Calu3 (cell line): Measurements from ENCODE around the gene MYLIP. TPM values are rescaled to one million over a fixed set of nuclear protein-coding genes. Genes with fewer than 3 reads are reported as not detected.

ENCODE experiments used
- BruUV-seq: library from RNA; stranded (reverse); fragments of 400-500 nt; replicated peaks from 2 replicates; lab custom pipeline; 2021; lab: Mats Ljungman, UMichigan
- CTCF ChIA-PET: fragments of 300-600 bp; sonication (Branson Sonifier 250); formaldehyde crosslinking; loops from one replicate; lab custom pipeline; 2022; ENCODE audit warnings: antibody characterized with exemption; lab: Charles Lee
- DNase-seq: peaks from one replicate; pipeline ENCODE4 v3.0.0; 2022
- H3K27ac Mint-ChIP-seq: one replicate; pipeline ENCODE4 v1.8.0; 2022; ENCODE audit warnings: mixed read lengths; ENCODE audit not compliant: unreplicated experiment
- H3K27me3 Mint-ChIP-seq: one replicate; pipeline ENCODE4 v1.8.0; 2022; ENCODE audit warnings: mixed read lengths; ENCODE audit not compliant: unreplicated experiment
- H3K36me3 Mint-ChIP-seq: one replicate; pipeline ENCODE4 v1.8.0; 2022; ENCODE audit warnings: mild to moderate bottlenecking, moderate library complexity, mixed read lengths; ENCODE audit not compliant: insufficient read depth, unreplicated experiment
- H3K4me1 Mint-ChIP-seq: one replicate; pipeline ENCODE4 v1.8.0; 2022; ENCODE audit warnings: mild to moderate bottlenecking, low read depth, mixed read lengths; ENCODE audit not compliant: unreplicated experiment
- H3K4me3 Mint-ChIP-seq: one replicate; pipeline ENCODE4 v1.8.0; 2022; ENCODE audit warnings: mild to moderate bottlenecking, low read depth, moderate library complexity, mixed read lengths; ENCODE audit not compliant: unreplicated experiment
- H3K9me3 Mint-ChIP-seq: one replicate; pipeline ENCODE4 v1.8.0; 2022; ENCODE audit warnings: low read depth, mixed read lengths; ENCODE audit not compliant: unreplicated experiment
- CTCF ChIP-seq: fragments of 200-600 bp; IDR thresholded peaks from one replicate; pipeline ENCODE4 v1.8.0; 2022; ENCODE audit warnings: antibody characterized with exemption; ENCODE audit not compliant: unreplicated experiment
- intact Hi-C: fragments of 100-400 bp; cut with micrococcal nuclease; formaldehyde crosslinking; loops from one replicate; pipeline ENCODE4 v1.10.0; 2022; ENCODE audit not compliant: unreplicated experiment
- total RNA-seq: library from RNA; stranded (reverse); gene quantifications from 2 replicates; pipeline ENCODE4 v1.2.3, GENCODE V29; 2022

MYLIP gene
- total RNA-seq, 1 experiment from 2014 or later: 8.1 TPM

- no peak overlapping the region for H3K4me3 Mint-ChIP-seq
- no peaks in the 10 kb centered on the region for H3K36me3 Mint-ChIP-seq
- H3K27me3 Mint-ChIP-seq: no peaks in the 10 kb centered on the region
- H3K27ac Mint-ChIP-seq: no peak overlapping the region
- no peaks in the 10 kb centered on the region for H3K9me3 Mint-ChIP-seq
- no peak for DNase-seq
- intact Hi-C loops: no loop called here
- BruUV-seq: no TSS peak
- no peaks in the 10 kb centered on the region for H3K4me1 Mint-ChIP-seq
- CTCF ChIA-PET: no interaction called here
- TF ChIP-seq CTCF: no peak
Measured at GRCh38 chr6:16106991-16107787, 21.7 kb upstream of the MYLIP start.

GRCh38 chr6:16108419-16108818, 20.5 kb upstream of the MYLIP start:
- Mint-ChIP-seq H3K27me3 (no peaks in the 10 kb centered on the region), H3K36me3 (no peaks in the 10 kb centered on the region), H3K4me3 (no peak overlapping the region), H3K27ac (no peak overlapping the region), H3K9me3 (no peaks in the 10 kb centered on the region), H3K4me1 (no peaks in the 10 kb centered on the region)
- intact Hi-C loops: no loop called here
- no TSS peak for BruUV-seq
- CTCF ChIA-PET: no interaction called here
- TF ChIP-seq CTCF: no peak
- no peak for DNase-seq

GRCh38 chr6:16108921-16109658, 19.8 kb upstream of the MYLIP start:
- H3K4me1 Mint-ChIP-seq: no peaks in the 10 kb centered on the region
- no peaks in the 10 kb centered on the region for H3K27me3 Mint-ChIP-seq
- CTCF ChIA-PET: no interaction called here
- no TSS peak for BruUV-seq
- H3K36me3 Mint-ChIP-seq: no peaks in the 10 kb centered on the region
- H3K4me3 Mint-ChIP-seq: no peak overlapping the region
- no peak overlapping the region for H3K27ac Mint-ChIP-seq
- DNase-seq: peak; percentile 1
- no peak for TF ChIP-seq CTCF
- H3K9me3 Mint-ChIP-seq: no peaks in the 10 kb centered on the region
- intact Hi-C loops: no loop called here

GRCh38 chr6:16109659-16110305, 19.1 kb upstream of the MYLIP start:
- H3K27me3 Mint-ChIP-seq: no peaks in the 10 kb centered on the region
- H3K27ac Mint-ChIP-seq: no peak overlapping the region
- H3K36me3 Mint-ChIP-seq: no peaks in the 10 kb centered on the region
- CTCF ChIA-PET: no interaction called here
- no TSS peak for BruUV-seq
- intact Hi-C loops: no loop called here
- no peak for DNase-seq
- no peaks in the 10 kb centered on the region for H3K4me1 Mint-ChIP-seq
- no peaks in the 10 kb centered on the region for H3K9me3 Mint-ChIP-seq
- H3K4me3 Mint-ChIP-seq: no peak overlapping the region
- TF ChIP-seq CTCF: no peak
